Measurements from ENCODE around the gene MGLL. TPM values are rescaled to one million over a fixed set of nuclear protein-coding genes. Genes with fewer than 3 reads are reported as not detected.

MGLL gene
- polyA plus RNA-seq, 2 donors: 78.0 to 99.1 TPM

- Histone ChIP-seq H3K27me3 (ENCODE audit: control insufficient read depth in 1 of 2, insufficient read depth in 2 of 2, low read length in 2 of 2) (no peaks in the 10 kb centered on the region), H3K36me3 (ENCODE audit: control insufficient read depth in 2 of 2, insufficient read depth in 2 of 2, low read length in 1 of 2) (peaks cover 0 to 10% of the 10 kb centered on the region in 2 donors), H3K27ac (ENCODE audit: low read depth in 2 of 2, low read length in 1 of 2) (peak overlapping the region in 1 of 2 donors; percentile 59), H3K9me3 (ENCODE audit: control insufficient read depth in 2 of 2, insufficient read depth in 1 of 2, low read depth in 1 of 2, low read length in 1 of 2) (no peaks in the 10 kb centered on the region), H3K4me3 (ENCODE audit: low read depth in 1 of 2, low read length in 2 of 2) (no peak overlapping the region), H3K4me1 (ENCODE audit: control insufficient read depth in 2 of 2, insufficient read depth in 2 of 2, low read length in 1 of 2) (peaks cover 4% of the 10 kb centered on the region in 2 donors)
- WGBS, 2 donors: 70 to 84% methylated on average over 14 of the region's 14 CpGs
Measured at GRCh38 chr3:127760361-127760760, 62.0 kb downstream of the MGLL start.

- H3K36me3 ChIP-seq (ENCODE audit: control insufficient read depth in 2 of 2, insufficient read depth in 2 of 2, low read length in 1 of 2): peaks cover 0 to 10% of the 10 kb centered on the region in 2 donors
- H3K27me3 ChIP-seq (ENCODE audit: control insufficient read depth in 1 of 2, insufficient read depth in 2 of 2, low read length in 2 of 2): no peaks in the 10 kb centered on the region
- peaks cover 4% of the 10 kb centered on the region in 2 donors for H3K4me1 ChIP-seq (ENCODE audit: control insufficient read depth in 2 of 2, insufficient read depth in 2 of 2, low read length in 1 of 2)
- 81 to 85% methylated on average over 8 of the region's 8 CpGs for WGBS, 2 donors
- no peak overlapping the region for H3K4me3 ChIP-seq (ENCODE audit: low read depth in 1 of 2, low read length in 2 of 2)
- no peak overlapping the region for H3K27ac ChIP-seq (ENCODE audit: low read depth in 2 of 2, low read length in 1 of 2)
- H3K9me3 ChIP-seq (ENCODE audit: control insufficient read depth in 2 of 2, insufficient read depth in 1 of 2, low read depth in 1 of 2, low read length in 1 of 2): no peaks in the 10 kb centered on the region
Measured at GRCh38 chr3:127759826-127760225, 62.5 kb downstream of the MGLL start.

- no peak overlapping the region for H3K27ac ChIP-seq (ENCODE audit: low read depth in 2 of 2, low read length in 1 of 2)
- peaks cover 0 to 10% of the 10 kb centered on the region in 2 donors for H3K36me3 ChIP-seq (ENCODE audit: control insufficient read depth in 2 of 2, insufficient read depth in 2 of 2, low read length in 1 of 2)
- WGBS, 2 donors: 82 to 88% methylated on average over 3 of the region's 3 CpGs
- H3K27me3 ChIP-seq (ENCODE audit: control insufficient read depth in 1 of 2, insufficient read depth in 2 of 2, low read length in 2 of 2): no peaks in the 10 kb centered on the region
- H3K4me3 ChIP-seq (ENCODE audit: low read depth in 1 of 2, low read length in 2 of 2): no peak overlapping the region
- no peaks in the 10 kb centered on the region for H3K9me3 ChIP-seq (ENCODE audit: control insufficient read depth in 2 of 2, insufficient read depth in 1 of 2, low read depth in 1 of 2, low read length in 1 of 2)
- peaks cover 2 to 4% of the 10 kb centered on the region in 2 donors for H3K4me1 ChIP-seq (ENCODE audit: control insufficient read depth in 2 of 2, insufficient read depth in 2 of 2, low read length in 1 of 2)
Measured at GRCh38 chr3:127758013-127758412, 64.3 kb downstream of the MGLL start.

- peaks cover 0 to 5% of the 10 kb centered on the region in 2 donors for H3K4me1 ChIP-seq (ENCODE audit: control insufficient read depth in 2 of 2, insufficient read depth in 2 of 2, low read length in 1 of 2)
- no peaks in the 10 kb centered on the region for H3K9me3 ChIP-seq (ENCODE audit: control insufficient read depth in 2 of 2, insufficient read depth in 1 of 2, low read depth in 1 of 2, low read length in 1 of 2)
- no peaks in the 10 kb centered on the region for H3K27me3 ChIP-seq (ENCODE audit: control insufficient read depth in 1 of 2, insufficient read depth in 2 of 2, low read length in 2 of 2)
- H3K36me3 ChIP-seq (ENCODE audit: control insufficient read depth in 2 of 2, insufficient read depth in 2 of 2, low read length in 1 of 2): peaks cover 0 to 8% of the 10 kb centered on the region in 2 donors
- 92 to 93% methylated on average over 12 of the region's 12 CpGs for WGBS, 2 donors
- no peak overlapping the region for H3K27ac ChIP-seq (ENCODE audit: low read depth in 2 of 2, low read length in 1 of 2)
- no peak overlapping the region for H3K4me3 ChIP-seq (ENCODE audit: low read depth in 1 of 2, low read length in 2 of 2)
Measured at GRCh38 chr3:127755305-127755681, 67.0 kb downstream of the MGLL start.

- 78 to 81% methylated on average over 34 of the region's 34 CpGs for WGBS, 2 donors
- Histone ChIP-seq H3K9me3 (ENCODE audit: control insufficient read depth in 2 of 2, insufficient read depth in 1 of 2, low read depth in 1 of 2, low read length in 1 of 2) (no peaks in the 10 kb centered on the region), H3K27ac (ENCODE audit: low read depth in 2 of 2, low read length in 1 of 2) (no peak overlapping the region), H3K27me3 (ENCODE audit: control insufficient read depth in 1 of 2, insufficient read depth in 2 of 2, low read length in 2 of 2) (no peaks in the 10 kb centered on the region), H3K4me3 (ENCODE audit: low read depth in 1 of 2, low read length in 2 of 2) (no peak overlapping the region), H3K4me1 (ENCODE audit: control insufficient read depth in 2 of 2, insufficient read depth in 2 of 2, low read length in 1 of 2) (peaks cover 0 to 5% of the 10 kb centered on the region in 2 donors), H3K36me3 (ENCODE audit: control insufficient read depth in 2 of 2, insufficient read depth in 2 of 2, low read length in 1 of 2) (peaks cover 0 to 8% of the 10 kb centered on the region in 2 donors)
Measured at GRCh38 chr3:127754411-127755304, 67.7 kb downstream of the MGLL start.

- Histone ChIP-seq H3K27ac (ENCODE audit: low read depth in 2 of 2, low read length in 1 of 2) (no peak overlapping the region), H3K9me3 (ENCODE audit: control insufficient read depth in 2 of 2, insufficient read depth in 1 of 2, low read depth in 1 of 2, low read length in 1 of 2) (no peaks in the 10 kb centered on the region), H3K36me3 (ENCODE audit: control insufficient read depth in 2 of 2, insufficient read depth in 2 of 2, low read length in 1 of 2) (peaks cover 0 to 3% of the 10 kb centered on the region in 2 donors), H3K4me3 (ENCODE audit: low read depth in 1 of 2, low read length in 2 of 2) (no peak overlapping the region), H3K4me1 (ENCODE audit: control insufficient read depth in 2 of 2, insufficient read depth in 2 of 2, low read length in 1 of 2) (peaks cover 0 to 5% of the 10 kb centered on the region in 2 donors), H3K27me3 (ENCODE audit: control insufficient read depth in 1 of 2, insufficient read depth in 2 of 2, low read length in 2 of 2) (no peaks in the 10 kb centered on the region)
- WGBS, 2 donors: 83% methylated on average over 8 of the region's 8 CpGs
Measured at GRCh38 chr3:127753898-127754410, 68.4 kb downstream of the MGLL start.

GRCh38 chr3:127753338-127753737 lies 69.0 kb downstream of the MGLL start:
- H3K36me3 ChIP-seq (ENCODE audit: control insufficient read depth in 2 of 2, insufficient read depth in 2 of 2, low read length in 1 of 2): peaks cover 0 to 3% of the 10 kb centered on the region in 2 donors
- H3K9me3 ChIP-seq (ENCODE audit: control insufficient read depth in 2 of 2, insufficient read depth in 1 of 2, low read depth in 1 of 2, low read length in 1 of 2): no peaks in the 10 kb centered on the region
- H3K4me1 ChIP-seq (ENCODE audit: control insufficient read depth in 2 of 2, insufficient read depth in 2 of 2, low read length in 1 of 2): peaks cover 0 to 10% of the 10 kb centered on the region in 2 donors
- whole genome bisulfite sequencing, 2 donors: 87 to 90% methylated on average over 7 of the region's 7 CpGs
- no peak overlapping the region for H3K27ac ChIP-seq (ENCODE audit: low read depth in 2 of 2, low read length in 1 of 2)
- no peak overlapping the region for H3K4me3 ChIP-seq (ENCODE audit: low read depth in 1 of 2, low read length in 2 of 2)
- no peaks in the 10 kb centered on the region for H3K27me3 ChIP-seq (ENCODE audit: control insufficient read depth in 1 of 2, insufficient read depth in 2 of 2, low read length in 2 of 2)

GRCh38 chr3:127751782-127752181 lies 70.5 kb downstream of the MGLL start:
- Histone ChIP-seq H3K27me3 (ENCODE audit: control insufficient read depth in 1 of 2, insufficient read depth in 2 of 2, low read length in 2 of 2) (no peaks in the 10 kb centered on the region), H3K27ac (ENCODE audit: low read depth in 2 of 2, low read length in 1 of 2) (no peak overlapping the region), H3K4me3 (ENCODE audit: low read depth in 1 of 2, low read length in 2 of 2) (no peak overlapping the region), H3K4me1 (ENCODE audit: control insufficient read depth in 2 of 2, insufficient read depth in 2 of 2, low read length in 1 of 2) (peaks cover 0 to 15% of the 10 kb centered on the region in 2 donors), H3K9me3 (ENCODE audit: control insufficient read depth in 2 of 2, insufficient read depth in 1 of 2, low read depth in 1 of 2, low read length in 1 of 2) (no peaks in the 10 kb centered on the region), H3K36me3 (ENCODE audit: control insufficient read depth in 2 of 2, insufficient read depth in 2 of 2, low read length in 1 of 2) (peaks cover 0 to 3% of the 10 kb centered on the region in 2 donors)
- 96% methylated on average over 4 of the region's 4 CpGs for WGBS, 2 donors

- Histone ChIP-seq H3K27me3 (ENCODE audit: control insufficient read depth in 1 of 2, insufficient read depth in 2 of 2, low read length in 2 of 2) (no peaks in the 10 kb centered on the region), H3K4me3 (ENCODE audit: low read depth in 1 of 2, low read length in 2 of 2) (no peak overlapping the region), H3K36me3 (ENCODE audit: control insufficient read depth in 2 of 2, insufficient read depth in 2 of 2, low read length in 1 of 2) (peaks cover 0 to 3% of the 10 kb centered on the region in 2 donors), H3K27ac (ENCODE audit: low read depth in 2 of 2, low read length in 1 of 2) (no peak overlapping the region), H3K9me3 (ENCODE audit: control insufficient read depth in 2 of 2, insufficient read depth in 1 of 2, low read depth in 1 of 2, low read length in 1 of 2) (no peaks in the 10 kb centered on the region), H3K4me1 (ENCODE audit: control insufficient read depth in 2 of 2, insufficient read depth in 2 of 2, low read length in 1 of 2) (peaks cover 0 to 17% of the 10 kb centered on the region in 2 donors)
- WGBS, 2 donors: 65 to 81% methylated on average over 8 of the region's 8 CpGs
Measured at GRCh38 chr3:127751163-127751621, 71.1 kb downstream of the MGLL start.

Measured in esophagus (tissue), 2 donors.